GM12864 (cell line): ENCODE data around the gene DEF6.

Source experiments
- DNase-seq: peaks from one replicate; pipeline ENCODE4 v3.0.0-alpha.2; 2011; ENCODE audit warnings: low read depth
- H3K4me3 ChIP-seq: 2 replicates; pipeline ENCODE4 v1.5.1; 2011; ENCODE audit warnings: mild to moderate bottlenecking, low read depth, low read length, control low read depth
- TF ChIP-seq, protein P1 (sequence below): IDR thresholded peaks from 2 replicates; pipeline ENCODE4 v1.5.1; 2011; ENCODE audit warnings: low read depth, mild to moderate bottlenecking, moderate library complexity, low read length, control low read depth, inconsistent platforms; ENCODE audit errors: missing control alignments

Gene DEF6

GRCh38 chr6:35310265-35310831 is 12.7 kb downstream of the DEF6 start:
- TF ChIP-seq, protein P1, sequence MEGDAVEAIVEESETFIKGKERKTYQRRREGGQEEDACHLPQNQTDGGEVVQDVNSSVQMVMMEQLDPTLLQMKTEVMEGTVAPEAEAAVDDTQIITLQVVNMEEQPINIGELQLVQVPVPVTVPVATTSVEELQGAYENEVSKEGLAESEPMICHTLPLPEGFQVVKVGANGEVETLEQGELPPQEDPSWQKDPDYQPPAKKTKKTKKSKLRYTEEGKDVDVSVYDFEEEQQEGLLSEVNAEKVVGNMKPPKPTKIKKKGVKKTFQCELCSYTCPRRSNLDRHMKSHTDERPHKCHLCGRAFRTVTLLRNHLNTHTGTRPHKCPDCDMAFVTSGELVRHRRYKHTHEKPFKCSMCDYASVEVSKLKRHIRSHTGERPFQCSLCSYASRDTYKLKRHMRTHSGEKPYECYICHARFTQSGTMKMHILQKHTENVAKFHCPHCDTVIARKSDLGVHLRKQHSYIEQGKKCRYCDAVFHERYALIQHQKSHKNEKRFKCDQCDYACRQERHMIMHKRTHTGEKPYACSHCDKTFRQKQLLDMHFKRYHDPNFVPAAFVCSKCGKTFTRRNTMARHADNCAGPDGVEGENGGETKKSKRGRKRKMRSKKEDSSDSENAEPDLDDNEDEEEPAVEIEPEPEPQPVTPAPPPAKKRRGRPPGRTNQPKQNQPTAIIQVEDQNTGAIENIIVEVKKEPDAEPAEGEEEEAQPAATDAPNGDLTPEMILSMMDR, result no peak
- H3K4me3 ChIP-seq, result no peak overlapping the region
- DNase-seq, result no peak

DNA sequence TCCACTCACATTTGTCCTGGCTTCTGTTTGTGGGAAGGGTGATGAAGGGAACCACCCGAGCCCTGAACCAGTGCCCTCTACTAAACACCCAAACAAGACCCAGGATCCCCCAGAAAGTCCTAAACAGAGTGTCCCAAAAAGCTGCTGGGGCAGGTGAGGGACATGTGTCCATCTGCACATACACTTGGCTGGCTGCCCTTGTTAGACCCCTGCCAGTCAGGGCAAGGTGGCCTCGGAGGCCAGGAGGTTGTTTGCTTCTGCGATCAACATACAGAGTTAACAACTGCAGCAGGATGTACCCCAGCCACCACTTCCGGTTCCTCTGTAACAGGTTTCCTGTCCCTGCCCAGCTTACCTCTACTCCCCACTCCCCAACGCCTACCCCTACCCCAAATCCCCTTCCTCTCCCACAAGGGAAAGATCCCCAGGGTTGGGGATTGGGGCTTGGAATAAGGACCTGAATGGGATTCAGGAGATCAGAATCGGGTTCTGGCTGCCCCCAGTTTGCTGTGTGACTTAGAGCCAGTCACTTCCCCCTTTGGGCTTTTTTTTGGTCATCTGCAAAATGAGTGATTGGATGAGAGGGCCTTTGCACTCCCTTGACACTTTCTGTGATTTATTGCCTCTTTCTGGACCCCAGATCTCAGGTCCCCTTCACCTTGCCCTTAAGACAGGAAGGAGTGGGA is 13.9 kb downstream of the DEF6 start:
- no peak for DNase-seq
- H3K4me3 ChIP-seq, result no peak overlapping the region
- TF ChIP-seq, protein P1, result no peak

DNA sequence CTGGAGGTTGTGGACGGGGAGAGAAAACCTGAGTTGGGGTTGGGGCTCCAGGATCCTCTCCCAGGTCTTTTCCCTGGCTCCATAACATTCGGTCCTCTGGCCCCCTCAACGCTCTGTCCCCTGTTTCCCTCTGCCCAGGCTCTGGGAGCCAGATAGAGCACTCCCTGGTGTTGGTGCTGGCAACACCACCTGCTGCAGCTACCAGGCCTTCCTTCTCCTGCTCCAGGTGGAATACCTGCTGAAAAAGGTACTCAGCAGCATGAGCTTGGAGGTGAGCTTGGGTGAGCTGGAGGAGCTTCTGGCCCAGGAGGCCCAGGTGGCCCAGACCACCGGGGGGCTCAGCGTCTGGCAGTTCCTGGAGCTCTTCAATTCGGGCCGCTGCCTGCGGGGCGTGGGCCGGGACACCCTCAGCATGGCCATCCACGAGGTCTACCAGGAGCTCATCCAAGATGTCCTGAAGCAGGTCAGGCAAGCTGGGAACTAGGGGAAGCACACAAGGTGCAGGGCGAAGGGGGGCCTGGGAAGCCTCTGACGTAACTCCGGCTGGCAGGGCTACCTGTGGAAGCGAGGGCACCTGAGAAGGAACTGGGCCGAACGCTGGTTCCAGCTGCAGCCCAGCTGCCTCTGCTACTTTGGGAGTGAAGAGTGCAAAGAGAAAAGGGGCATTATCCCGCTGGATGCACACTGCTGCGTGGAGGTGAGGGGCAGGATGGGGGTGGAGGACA is 14.6 kb downstream of the DEF6 start:
- H3K4me3 ChIP-seq, result no peak overlapping the region
- TF ChIP-seq, protein P1, result no peak
- no peak for DNase-seq

- no peak for DNase-seq
- TF ChIP-seq, protein P1, result no peak
Observed at GRCh38 chr6:35312807-35313206, 15.2 kb downstream of the DEF6 start.

DNA sequence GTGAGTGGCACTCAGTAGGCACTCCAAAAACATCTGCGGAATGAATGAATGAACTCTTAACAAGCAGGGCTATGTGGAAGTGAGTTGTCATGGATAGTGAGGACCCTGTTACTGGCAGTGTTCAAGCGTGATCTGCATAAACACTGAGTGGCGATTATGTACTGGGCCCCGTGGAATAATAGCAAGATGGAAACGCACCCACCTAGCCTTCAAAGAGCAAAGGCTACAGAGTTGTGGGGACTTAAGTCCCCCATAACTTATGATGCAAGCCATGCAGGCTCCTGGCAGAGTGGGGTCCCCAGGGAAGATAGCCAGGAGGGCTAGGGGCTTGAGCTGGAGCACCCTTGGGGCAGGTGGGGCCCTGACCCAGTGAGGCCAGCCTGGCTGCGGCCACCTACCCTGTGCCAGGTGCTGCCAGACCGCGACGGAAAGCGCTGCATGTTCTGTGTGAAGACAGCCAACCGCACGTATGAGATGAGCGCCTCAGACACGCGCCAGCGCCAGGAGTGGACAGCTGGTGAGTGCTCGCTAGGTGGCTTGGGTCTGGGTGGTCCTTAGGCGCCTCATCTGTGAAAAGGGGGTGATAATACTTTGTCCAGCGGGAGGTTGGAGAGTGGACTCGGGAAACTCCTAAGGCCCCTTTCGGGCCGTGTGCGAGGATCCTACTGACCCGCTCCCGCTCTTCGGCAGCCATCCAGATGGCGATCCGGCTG is 20.0 kb downstream of the DEF6 start:
- TF ChIP-seq, protein P1, result no peak
- H3K4me3 ChIP-seq, result no peak overlapping the region
- DNase-seq, result no peak

More at GRCh38 chr6:35312807-35313206, 15.2 kb downstream of the DEF6 start:
- H3K4me3 ChIP-seq, result no peak overlapping the region

- no peak for DNase-seq
- H3K4me3 ChIP-seq, result no peak overlapping the region
Observed at GRCh38 chr6:35318196-35319171, 20.9 kb downstream of the DEF6 start.

More at GRCh38 chr6:35318196-35319171, 20.9 kb downstream of the DEF6 start:
- TF ChIP-seq, protein P1, result no peak
